Placental pericyte (primary cell): ENCODE results near the gene ZBTB8OS. TPM values are rescaled to one million over a fixed set of nuclear protein-coding genes. Genes with fewer than 3 reads are reported as not detected.

Experiments
- small RNA-seq: library from RNA; depleted of rRNA; stranded (forward); fragments of <200 nt; gene quantifications from one replicate; pipeline ENCODE3, GENCODE V24; 2012; ENCODE audit warnings: low replicate concordance
- total RNA-seq: library from RNA; depleted of rRNA; stranded (reverse); fragments of >200 nt; gene quantifications from 2 replicates; pipeline ENCODE4 v1.2.3, GENCODE V29; 2012

Gene ZBTB8OS
- 30.4 and 32.2 TPM in 2 replicates for total RNA-seq

DNA sequence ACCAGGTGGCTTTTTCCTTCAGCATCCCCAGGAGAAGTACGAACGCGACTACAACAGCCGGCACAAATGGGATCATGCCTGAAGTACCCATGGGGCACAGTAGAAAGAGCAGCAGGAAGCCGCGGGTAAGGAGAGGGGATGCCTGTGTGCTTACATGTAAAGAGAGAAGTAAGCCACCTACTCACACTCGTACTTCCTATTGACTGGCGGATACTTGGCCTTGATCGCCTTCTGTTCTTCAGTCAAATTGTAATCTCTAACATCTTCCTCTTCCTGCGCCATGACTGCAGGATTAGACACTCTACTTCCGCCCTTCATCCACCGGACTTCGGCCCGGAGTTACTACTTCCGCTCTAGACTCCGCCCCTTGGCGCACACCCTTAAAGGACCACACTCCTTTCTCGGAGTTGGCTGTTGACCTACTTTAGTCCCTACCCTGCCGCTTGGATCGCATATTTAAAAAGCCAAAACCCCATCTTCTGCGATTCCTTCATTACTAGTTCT is at the start of gene ZBTB8OS:
Gene ZBTB8OS, minus strand, starts transcription at position 303 of the 504 bp plus-strand sequence. Its CDS starts 21 bp downstream, at position 282.

DNA sequence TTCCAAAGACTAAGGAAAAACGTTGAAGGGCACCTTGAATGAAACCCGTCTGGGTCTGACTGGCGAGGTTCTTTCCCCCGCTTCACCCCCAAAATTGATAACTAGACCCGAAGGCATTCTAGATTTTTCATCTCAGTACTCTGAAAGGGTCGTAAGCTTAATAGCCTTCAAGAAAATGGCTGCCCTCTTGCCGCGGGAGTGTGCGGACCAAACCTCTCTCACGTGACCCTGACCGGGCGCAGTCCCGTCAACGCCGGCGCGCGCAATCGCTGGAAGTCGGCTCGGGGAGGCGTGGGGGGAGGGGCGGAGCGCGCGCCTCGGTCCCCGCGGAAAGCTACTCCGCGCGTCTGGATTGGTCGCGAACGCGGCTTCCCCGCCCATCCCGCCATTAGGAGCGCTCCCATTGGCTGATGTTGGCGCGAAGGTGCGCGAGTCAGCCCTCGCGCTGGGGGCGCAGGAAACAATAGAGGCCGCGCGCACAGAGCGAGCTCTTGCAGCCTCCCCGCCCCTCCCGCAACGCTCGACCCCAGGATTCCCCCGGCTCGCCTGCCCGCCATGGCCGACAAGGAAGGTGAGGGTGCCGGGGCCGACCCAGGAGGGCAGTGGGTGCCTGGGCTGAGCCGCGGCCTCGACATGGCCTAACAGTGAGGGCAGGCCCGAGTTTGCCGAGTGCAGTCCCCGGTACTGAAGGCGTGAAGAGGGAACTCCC is 556 bp upstream of the ZBTB8OS start, which contains the start of gene RBBP4:
Gene RBBP4, plus strand, starts transcription at position 457 of the 709 bp plus-strand sequence. Its CDS starts 99 bp downstream, at position 556.

Small RNA genes lying within 50 kb of the gene (small RNA-seq; reads per million reads assigned to genes)
- gene RF00019, result not detected

Other genes with a start within 250 kb of the ZBTB8OS start
- gene ZBTB8B, start 185.5 kb downstream of the ZBTB8OS start, total RNA-seq, result not detected in 2 replicates
- gene ZBTB8A, start 111.1 kb downstream of the ZBTB8OS start, total RNA-seq, result 5.2 and 8.1 TPM in 2 replicates
- gene RBBP4, start 658 bp upstream of the ZBTB8OS start, total RNA-seq, result 126 and 163 TPM in 2 replicates
- 6.3 and 12.9 TPM in 2 replicates for gene SYNC, start 52.2 kb upstream of the ZBTB8OS start, total RNA-seq
- gene YARS1, start 166.8 kb upstream of the ZBTB8OS start, total RNA-seq, result 154 and 303 TPM in 2 replicates
- gene S100PBP, start 167.1 kb upstream of the ZBTB8OS start, total RNA-seq, result 30.2 and 34.4 TPM in 2 replicates
- 0.22 and 0.29 TPM in 2 replicates for gene FNDC5, start 220.4 kb upstream of the ZBTB8OS start, total RNA-seq
- not detected in 2 replicates for gene HPCA, start 235.9 kb upstream of the ZBTB8OS start, total RNA-seq